IMR-90 (cell line): Measurements from ENCODE around the gene ZAP70. TPM values are rescaled to one million over a fixed set of nuclear protein-coding genes. Genes with fewer than 3 reads are reported as not detected.

ENCODE experiments used
- ATAC-seq: fragments of 200-7000 bp; cut with Tn5 transposase; 2 replicates; pipeline ENCODE4 v1.9.1; 2020; ENCODE audit warnings: low read depth, mild to moderate bottlenecking, moderate library complexity
- BruUV-seq: library from RNA; stranded (reverse); fragments of 400-500 nt; replicated peaks from 2 replicates; lab custom pipeline; 2021; lab: Mats Ljungman, UMichigan
- CTCF ChIA-PET: fragments of 300-600 bp; formaldehyde crosslinking; extraction: SDS; loops from one replicate; lab custom pipeline; 2021; ENCODE audit warnings: antibody characterized with exemption; lab: Yijun Ruan, JAX
- POLR2A ChIA-PET: fragments of 300-600 bp; sonication (Branson Sonifier 250); formaldehyde crosslinking; loops from one replicate; lab custom pipeline; 2022; ENCODE audit warnings: antibody characterized with exemption; ENCODE audit not compliant: unreplicated experiment; lab: Charles Lee
- DNase-seq: peaks from one replicate; pipeline ENCODE4 v3.0.0; 2013
- H2AFZ ChIP-seq: replicated peaks from 2 replicates; pipeline ENCODE3; 2013; ENCODE audit warnings: low read length, mild to moderate bottlenecking; ENCODE audit not compliant: poor library complexity
- H2AK5ac ChIP-seq: 2 replicates; pipeline ENCODE4 v1.6.1; 2013; ENCODE audit warnings: low read depth, low read length, inconsistent platforms
- H2AK9ac ChIP-seq: replicated peaks from 2 replicates; pipeline ENCODE3; 2013; ENCODE audit warnings: mild to moderate bottlenecking, low read depth, low read length, moderate library complexity; ENCODE audit not compliant: poor library complexity
- H2BK120ac ChIP-seq: 2 replicates; pipeline ENCODE4 v1.6.1; 2013; ENCODE audit warnings: low read depth, low read length, inconsistent platforms
- H2BK15ac ChIP-seq: 3 replicates; pipeline ENCODE4 v1.6.1; 2013; ENCODE audit warnings: low read depth, low read length, inconsistent platforms
- H2BK20ac ChIP-seq: 2 replicates; pipeline ENCODE4 v1.6.1; 2013; ENCODE audit warnings: low read depth, mild to moderate bottlenecking, inconsistent platforms, low read length, moderate library complexity
- H2BK5ac ChIP-seq: 2 replicates; pipeline ENCODE4 v1.6.1; 2013; ENCODE audit warnings: mild to moderate bottlenecking, low read depth, low read length, inconsistent platforms; ENCODE audit not compliant: poor library complexity, severe bottlenecking
- H3K14ac ChIP-seq: replicated peaks from 2 replicates; pipeline ENCODE4 v1.6.1; 2013; ENCODE audit warnings: low read depth, low read length, inconsistent platforms
- H3K18ac ChIP-seq: 2 replicates; pipeline ENCODE4 v1.6.1; 2013; ENCODE audit warnings: low read depth, low read length, control low read depth
- H3K23ac ChIP-seq: 2 replicates; pipeline ENCODE4 v1.6.1; 2013; ENCODE audit warnings: low read depth, low read length, inconsistent platforms
- H3K27ac ChIP-seq: 2 replicates; pipeline ENCODE4 v1.5.1; 2013; ENCODE audit warnings: mild to moderate bottlenecking, control low read depth, low read length; ENCODE audit not compliant: insufficient read depth
- H3K27me3 ChIP-seq: 2 replicates; pipeline ENCODE4 v1.6.1; 2013; ENCODE audit warnings: low read length; ENCODE audit not compliant: control insufficient read depth, insufficient read depth
- H3K36me3 ChIP-seq: 2 replicates; pipeline ENCODE4 v1.6.1; 2013; ENCODE audit warnings: low read length, mixed read lengths; ENCODE audit not compliant: control insufficient read depth, insufficient read depth
- H3K4ac ChIP-seq: 2 replicates; pipeline ENCODE4 v1.6.1; 2013; ENCODE audit warnings: low read depth, low read length, inconsistent platforms
- H3K4me1 ChIP-seq: 2 replicates; pipeline ENCODE4 v1.6.1; 2013; ENCODE audit warnings: low read length, mixed read lengths; ENCODE audit not compliant: control insufficient read depth, insufficient read depth
- H3K4me2 ChIP-seq: 2 replicates; pipeline ENCODE4 v1.6.1; 2013; ENCODE audit warnings: low read depth, mild to moderate bottlenecking, control low read depth, low read length, moderate library complexity
- H3K4me3 ChIP-seq: 2 replicates; pipeline ENCODE4 v1.5.1; 2013; ENCODE audit warnings: low read depth, mild to moderate bottlenecking, control low read depth, low read length, moderate library complexity; ENCODE audit not compliant: insufficient read depth
- H3K56ac ChIP-seq: 2 replicates; pipeline ENCODE4 v1.6.1; 2013; ENCODE audit warnings: low read length, inconsistent platforms; ENCODE audit not compliant: insufficient read depth; ENCODE audit errors: extremely low read depth
- H3K79me1 ChIP-seq, 2 experiments: 2 replicates each; pipeline ENCODE4 v1.6.1; 2013; ENCODE audit warnings: low read length in 2 of 2, inconsistent platforms in 1 of 2, low read depth in 1 of 2
- H3K9ac ChIP-seq: 2 replicates; pipeline ENCODE4 v1.6.1; 2013; ENCODE audit warnings: low read depth, low read length, control low read depth
- H3K9me1 ChIP-seq: 2 replicates; pipeline ENCODE4 v1.6.1; 2013; ENCODE audit warnings: low read length, inconsistent platforms; ENCODE audit not compliant: insufficient read depth
- H3K9me3 ChIP-seq: 2 replicates; pipeline ENCODE4 v1.6.1; 2013; ENCODE audit warnings: low read length; ENCODE audit not compliant: control insufficient read depth, insufficient read depth
- H4K20me1 ChIP-seq: 2 replicates; pipeline ENCODE4 v1.6.1; 2013; ENCODE audit warnings: low read length, inconsistent platforms; ENCODE audit not compliant: insufficient read depth
- H4K5ac ChIP-seq: 2 replicates; pipeline ENCODE4 v1.6.1; 2013; ENCODE audit warnings: mild to moderate bottlenecking, low read depth, low read length, control low read depth
- H4K8ac ChIP-seq, 2 experiments: 2 replicates each; pipeline ENCODE4 v1.6.1; 2013; ENCODE audit warnings: low read depth in 2 of 2, low read length in 2 of 2, control low read depth in 1 of 2, inconsistent platforms in 1 of 2
- H4K91ac ChIP-seq: 2 replicates; pipeline ENCODE4 v1.6.1; 2013; ENCODE audit warnings: low read depth, low read length, inconsistent platforms; ENCODE audit not compliant: insufficient read depth
- CTCF ChIP-seq: conservative IDR thresholded peaks from 2 replicates; pipeline ENCODE4 v1.5.1; 2012; ENCODE audit warnings: mild to moderate bottlenecking, low read depth, low read length, improper control_type of control experiment
- ELK1 ChIP-seq: fragments of 150-350 bp; IDR thresholded peaks from 2 replicates; pipeline ENCODE4 v1.6.1; 2016; ENCODE audit warnings: low read depth, mild to moderate bottlenecking, low read length, moderate library complexity, borderline replicate concordance
- FOS ChIP-seq: fragments of 150-350 bp; IDR thresholded peaks from 2 replicates; pipeline ENCODE4 v1.6.1; 2016; ENCODE audit warnings: low read depth, low read length
- MAFK ChIP-seq: IDR thresholded peaks from 2 replicates; pipeline ENCODE4 v1.6.1; 2012; ENCODE audit warnings: low read depth, low read length, improper control_type of control experiment
- MAZ ChIP-seq: IDR thresholded peaks from 2 replicates; pipeline ENCODE4 v1.6.1; 2012; ENCODE audit warnings: low read depth, mild to moderate bottlenecking, low read length, improper control_type of control experiment, moderate library complexity, borderline replicate concordance
- MXI1 ChIP-seq: IDR thresholded peaks from 2 replicates; pipeline ENCODE4 v1.6.1; 2012; ENCODE audit warnings: low read depth, mild to moderate bottlenecking, low read length, moderate library complexity, borderline replicate concordance
- POLR2A ChIP-seq: IDR thresholded peaks from 2 replicates; pipeline ENCODE4 v1.6.1; 2012; ENCODE audit warnings: mild to moderate bottlenecking, low read depth, low read length
- RCOR1 ChIP-seq: IDR thresholded peaks from 2 replicates; pipeline ENCODE4 v1.6.1; 2012; ENCODE audit warnings: mild to moderate bottlenecking, low read length, improper control_type of control experiment; ENCODE audit not compliant: insufficient replicate concordance
- SMC3 ChIP-seq: fragments of 150-350 bp; IDR thresholded peaks from 2 replicates; pipeline ENCODE4 v1.6.1; 2016; ENCODE audit warnings: low read depth, mild to moderate bottlenecking, antibody characterized with exemption, low read length, moderate library complexity
- USF2 ChIP-seq: fragments of 150-350 bp; IDR thresholded peaks from 2 replicates; pipeline ENCODE4 v1.6.1; 2017; ENCODE audit warnings: mild to moderate bottlenecking, antibody characterized with exemption, low read length, low read depth
- WGBS, 2 experiments: methylation state at CpG; one replicate each; pipeline versions ENCODE4 v1.1.5 to v1.1.7; 2013; ENCODE audit warnings: missing lambda C conversion rate in 2 of 2; ENCODE audit not compliant: insufficient read length in 1 of 2; ENCODE audit errors: extremely low coverage in 2 of 2; 5-methylcytosine and 5-hydroxymethylcytosine counted together
- dilution Hi-C: fragments of 300-500 bp; cut with HindIII; formaldehyde crosslinking; loops from one replicate; pipeline ENCODE4 v1.14.3; 2018; ENCODE audit warnings: low sequenced_read_pairs; ENCODE audit not compliant: unreplicated experiment
- in situ Hi-C: fragments of 300-500 bp; cut with MboI; formaldehyde crosslinking; loops from 3 replicates; pipeline ENCODE4 v1.14.3; 2019; ENCODE audit warnings: low sequenced_read_pairs, inconsistent platforms, mixed read lengths
- intact Hi-C: fragments of 100-400 bp; cut with micrococcal nuclease; formaldehyde crosslinking; loops from 2 replicates; pipeline ENCODE4 v1.10.0; 2022
- polyA plus RNA-seq, 3 experiments: library from polyadenylated mRNA; depleted of rRNA; stranded (reverse); fragments of >200 nt; gene quantifications; 2 replicates each; pipeline ENCODE4 v1.2.3, GENCODE V29; 2012; ENCODE audit warnings: low replicate concordance in 1 of 3
- total RNA-seq: library from RNA; depleted of rRNA; stranded (reverse); fragments of >200 nt; gene quantifications from 2 replicates; pipeline ENCODE4 v1.2.3, GENCODE V29; 2012

ZAP70 gene
- total and polyA plus RNA-seq, 2 of the 4 experiments (the other 2 are of a cell fraction) = under 0.01 to 0.09 TPM

GRCh38 chr2:97736185-97736584 is 22.8 kb downstream of the ZAP70 start:
- TF ChIP-seq MAFK = no peak
- no peak for TF ChIP-seq POLR2A
- TF ChIP-seq CTCF = no peak
- no peak for TF ChIP-seq RCOR1
- TF ChIP-seq FOS = no peak
- TF ChIP-seq SMC3 = no peak
- no peak for TF ChIP-seq USF2
- no peak for TF ChIP-seq ELK1
- TF ChIP-seq MXI1 = no peak
- TF ChIP-seq MAZ = no peak
- no peak for ATAC-seq

More at GRCh38 chr2:97736185-97736584, 22.8 kb downstream of the ZAP70 start:
- Histone ChIP-seq H2BK120ac (no peak overlapping the region), H3K9me1 (no peaks in the 10 kb centered on the region), H3K4me3 (no peak overlapping the region), H3K9ac (no peak overlapping the region), H3K36me3 (no peaks in the 10 kb centered on the region), H2BK15ac (no peak overlapping the region), H4K8ac (no peak overlapping the region), H2AFZ (no peak overlapping the region), H3K56ac (no peak overlapping the region), H3K79me1 (no peaks in the 10 kb centered on the region), H3K4me1 (no peaks in the 10 kb centered on the region), H3K27ac (no peak overlapping the region), H3K4ac (no peak overlapping the region), H3K18ac (no peak overlapping the region), H3K9me3 (no peaks in the 10 kb centered on the region), H3K23ac (no peak overlapping the region), H3K4me2 (no peak overlapping the region), H3K14ac (no peak overlapping the region), H4K20me1 (no peaks in the 10 kb centered on the region), H4K91ac (no peak overlapping the region), H2AK5ac (no peak overlapping the region), H2BK20ac (no peak overlapping the region), H2AK9ac (no peak overlapping the region), H4K5ac (no peak overlapping the region), H2BK5ac (no peak overlapping the region), H3K27me3 (no peaks in the 10 kb centered on the region; the same call in 1 of the 2 replicates)
- ChIA-PET CTCF (interaction anchor here (0.6 kb wide), 1 partner anchor 852 kb away, joined by 9 read pairs; no protein-coding TSS in a partner anchor), POLR2A (no interaction called here)
- intact Hi-C loops (no loop called here), dilution Hi-C loops (no loop called here), in situ Hi-C loops (no loop called here)
- BruUV-seq = no TSS peak
- DNase-seq = no peak
- WGBS, 2 experiments = no CpG with 5 or more reads among the region's 4 CpGs
